ACC112 (cell line): ENCODE results near the gene MEX3D.

Experiments used
- H2AFZ ChIP-seq: fragments of 200-600 bp; sonication (generic); one replicate; pipeline ENCODE4 v1.6.0; 2017; ENCODE audit warnings: antibody characterized with exemption, low read length; ENCODE audit not compliant: unreplicated experiment
- H3K27ac ChIP-seq: fragments of 200-600 bp; sonication (generic); 2 replicates; pipeline ENCODE4 v1.5.1; 2014; ENCODE audit warnings: low read depth, mild to moderate bottlenecking, antibody characterized with exemption, low read length, moderate library complexity
- H3K27me3 ChIP-seq: fragments of 200-600 bp; sonication (generic); 2 replicates; pipeline ENCODE4 v1.6.1; 2014; ENCODE audit warnings: mild to moderate bottlenecking, antibody characterized with exemption, low read length, moderate library complexity, mixed read lengths; ENCODE audit not compliant: insufficient read depth
- H3K36me3 ChIP-seq: fragments of 200-600 bp; sonication (generic); 2 replicates; pipeline ENCODE4 v1.6.1; 2016; ENCODE audit warnings: mild to moderate bottlenecking, antibody characterized with exemption, low read length, moderate library complexity, mixed read lengths; ENCODE audit not compliant: insufficient read depth
- H3K4me1 ChIP-seq: fragments of 200-600 bp; sonication (generic); one replicate; pipeline ENCODE4 v1.6.1; 2016; ENCODE audit warnings: low read length, mixed read lengths; ENCODE audit not compliant: insufficient read depth, unreplicated experiment, control insufficient read depth
- H3K4me3 ChIP-seq: fragments of 200-600 bp; sonication (generic); 2 replicates; pipeline ENCODE4 v1.5.1; 2014; ENCODE audit warnings: mild to moderate bottlenecking, low read depth, low read length
- H3K79me2 ChIP-seq: fragments of 200-600 bp; sonication (generic); one replicate; pipeline ENCODE4 v1.6.0; 2016; ENCODE audit warnings: low read length; ENCODE audit not compliant: control insufficient read depth, unreplicated experiment, insufficient read depth

The MEX3D gene

GRCh38 chr19:1507763-1508506 lies 60.2 kb downstream of the MEX3D start:
- H3K4me3 ChIP-seq, result peak overlapping the region; percentile 77
- H3K79me2 ChIP-seq, result no peaks in the 10 kb centered on the region
- H2AFZ ChIP-seq, result no peak overlapping the region
- no peaks in the 10 kb centered on the region for H3K36me3 ChIP-seq
- peaks cover 3% of the 10 kb centered on the region for H3K4me1 ChIP-seq
- peak overlapping the region; percentile 74 for H3K27ac ChIP-seq
- H3K27me3 ChIP-seq, result no peaks in the 10 kb centered on the region

- no peaks in the 10 kb centered on the region for H3K27me3 ChIP-seq
- peak overlapping the region; percentile 74; the same call in 1 of the 2 replicates for H3K27ac ChIP-seq
- H3K79me2 ChIP-seq, result no peaks in the 10 kb centered on the region
- H3K36me3 ChIP-seq, result no peaks in the 10 kb centered on the region
- no peak overlapping the region for H2AFZ ChIP-seq
- peak overlapping the region; percentile 77; the same call in 1 of the 2 replicates for H3K4me3 ChIP-seq
- no peaks in the 10 kb centered on the region for H3K4me1 ChIP-seq
Measured at GRCh38 chr19:1507192-1507660, 60.9 kb downstream of the MEX3D start.

- no peak overlapping the region for H3K27ac ChIP-seq
- H3K27me3 ChIP-seq, result no peaks in the 10 kb centered on the region
- no peaks in the 10 kb centered on the region for H3K4me1 ChIP-seq
- no peaks in the 10 kb centered on the region for H3K36me3 ChIP-seq
- no peaks in the 10 kb centered on the region for H3K79me2 ChIP-seq
- no peak overlapping the region for H2AFZ ChIP-seq
- H3K4me3 ChIP-seq, result no peak overlapping the region
Measured at GRCh38 chr19:1505991-1506881, 61.9 kb downstream of the MEX3D start.

GRCh38 chr19:1505012-1505411 lies 63.1 kb downstream of the MEX3D start:
- no peaks in the 10 kb centered on the region for H3K36me3 ChIP-seq
- no peaks in the 10 kb centered on the region for H3K27me3 ChIP-seq
- H3K4me3 ChIP-seq, result no peak overlapping the region
- H2AFZ ChIP-seq, result no peak overlapping the region
- H3K27ac ChIP-seq, result no peak overlapping the region
- H3K79me2 ChIP-seq, result no peaks in the 10 kb centered on the region
- H3K4me1 ChIP-seq, result no peaks in the 10 kb centered on the region
